B cell (primary cell): ENCODE results near the gene MRGPRX3. TPM values are rescaled to one million over a fixed set of nuclear protein-coding genes. Genes with fewer than 3 reads are reported as not detected.

Experiments used
- ATAC-seq: fragments of 200-7000 bp; cut with Tn5 transposase; one replicate; pipeline ENCODE4 v1.10.0; 2021; ENCODE audit warnings: low read depth, mild to moderate bottlenecking, moderate number of reproducible peaks, moderate library complexity
- CTCF ChIA-PET: fragments of 350-600 bp; sonication (Branson Sonifier 250); formaldehyde crosslinking; loops from one replicate; lab custom pipeline; 2021; ENCODE audit warnings: antibody characterized with exemption, inconsistent platforms; lab: Charles Lee
- POLR2A ChIA-PET: fragments of 350-600 bp; sonication (Branson Sonifier 250); formaldehyde crosslinking; loops from one replicate; lab custom pipeline; 2021; ENCODE audit warnings: antibody characterized with exemption; lab: Charles Lee
- DNase-seq: peaks from one replicate; pipeline ENCODE4 v3.0.0; 2013
- H2AFZ ChIP-seq: 2 replicates; pipeline ENCODE4 v1.6.1; 2012; ENCODE audit warnings: mild to moderate bottlenecking, low read depth, low read length; ENCODE audit not compliant: insufficient read depth, poor library complexity, severe bottlenecking
- H3K27ac ChIP-seq, 2 donors: 1 replicate in 1 of 2; 2 replicates in 1 of 2; pipeline ENCODE4 v1.5.1; 2012 to 2013; ENCODE audit warnings: low read length in 2 of 2, mild to moderate bottlenecking in 2 of 2, moderate library complexity in 1 of 2
- H3K27me3 ChIP-seq, 4 experiments: fragments of 200-600 bp in 1 of 4; sonication (generic) in 1 of 4; replicated peaks in 1 of 4; 1 replicate in 2 of 4; 2 replicates in 2 of 4; pipeline versions ENCODE4 v1.6.1 to v1.7.0; 2013 to 2016; ENCODE audit warnings: low read length in 3 of 4, mild to moderate bottlenecking in 2 of 4, mixed read lengths in 1 of 4, moderate library complexity in 1 of 4; ENCODE audit not compliant: insufficient read depth in 4 of 4, control insufficient read depth in 3 of 4; ENCODE audit errors: control extremely low read depth in 1 of 4
- H3K36me3 ChIP-seq, 2 experiments: replicated peaks in 1 of 2; 1 replicate in 1 of 2; 2 replicates in 1 of 2; pipeline versions ENCODE4 v1.6.1 to v1.7.1; 2013; ENCODE audit warnings: low read length in 1 of 2; ENCODE audit not compliant: insufficient read depth in 2 of 2, control insufficient read depth in 1 of 2; ENCODE audit errors: control extremely low read depth in 1 of 2, extremely low read depth in 1 of 2
- H3K4me1 ChIP-seq, 2 donors: fragments of 200-600 bp in 1 of 2; sonication (generic) in 1 of 2; 1 replicate in 1 of 2; 2 replicates in 1 of 2; pipeline versions ENCODE4 v1.5.1 to v1.6.1; 2013 to 2017; ENCODE audit warnings: low read length in 2 of 2; ENCODE audit not compliant: control insufficient read depth in 2 of 2, insufficient read depth in 2 of 2
- H3K4me2 ChIP-seq: replicated peaks from 2 replicates; pipeline ENCODE3; 2012; ENCODE audit warnings: mild to moderate bottlenecking, low read depth, low read length; ENCODE audit not compliant: poor library complexity, severe bottlenecking
- H3K4me3 ChIP-seq, 5 experiments: fragments of 200-600 bp in 1 of 5; sonication (generic) in 1 of 5; 1 replicate in 3 of 5; 2 replicates in 2 of 5; pipeline versions ENCODE4 v1.5.1 to v1.7.0; 2011 to 2016; ENCODE audit warnings: low read length in 4 of 5, mild to moderate bottlenecking in 4 of 5, low read depth in 2 of 5, control low read depth in 1 of 5, moderate library complexity in 1 of 5; ENCODE audit not compliant: insufficient read depth in 1 of 5; ENCODE audit errors: control extremely low read depth in 1 of 5, extremely low read depth in 1 of 5
- H3K79me2 ChIP-seq: fragments of 200-600 bp; sonication (generic); one replicate; pipeline ENCODE4 v1.6.0; 2016; ENCODE audit warnings: low read length; ENCODE audit not compliant: control insufficient read depth, insufficient read depth
- H3K9ac ChIP-seq: fragments of 200-600 bp; sonication (generic); 2 replicates; pipeline ENCODE4 v1.6.1; 2017; ENCODE audit warnings: mild to moderate bottlenecking, low read length, moderate library complexity
- H3K9me3 ChIP-seq, 3 donors: one replicate each; pipeline versions ENCODE4 v1.6.1 to v1.7.1; 2013; ENCODE audit warnings: low read length in 2 of 3; ENCODE audit not compliant: control insufficient read depth in 2 of 3, insufficient read depth in 1 of 3; ENCODE audit errors: control extremely low read depth in 1 of 3
- H4K20me1 ChIP-seq: 2 replicates; pipeline ENCODE4 v1.6.0; 2012; ENCODE audit warnings: mild to moderate bottlenecking, low read length; ENCODE audit not compliant: insufficient read depth, control insufficient read depth, poor library complexity, severe bottlenecking
- H3K27ac Mint-ChIP-seq: one replicate; pipeline ENCODE4 v1.8.0; 2021; ENCODE audit warnings: mixed read lengths
- H3K27me3 Mint-ChIP-seq: one replicate; pipeline ENCODE4 v1.8.0; 2021; ENCODE audit warnings: mixed read lengths
- H3K4me1 Mint-ChIP-seq: one replicate; pipeline ENCODE4 v1.8.0; 2021; ENCODE audit warnings: mixed read lengths
- H3K4me3 Mint-ChIP-seq: one replicate; pipeline ENCODE4 v1.8.0; 2021; ENCODE audit warnings: mixed read lengths
- H3K9me3 Mint-ChIP-seq: one replicate; pipeline ENCODE4 v1.8.0; 2022; ENCODE audit warnings: mixed read lengths; ENCODE audit not compliant: insufficient read depth
- CTCF ChIP-seq: fragments of 200-600 bp; IDR thresholded peaks from one replicate; pipeline ENCODE4 v1.8.0; 2022; ENCODE audit warnings: antibody characterized with exemption, mild to moderate bottlenecking
- EZH2 ChIP-seq: IDR thresholded peaks from 2 replicates; pipeline ENCODE4 v1.6.1; 2012; ENCODE audit warnings: borderline replicate concordance, low read depth, mild to moderate bottlenecking, moderate library complexity, low read length; ENCODE audit not compliant: insufficient read depth, poor library complexity, severe bottlenecking
- WGBS: methylation state at CpG from one replicate; pipeline ENCODE4 v1.1.5; 2013; ENCODE audit warnings: missing lambda C conversion rate; ENCODE audit not compliant: insufficient coverage; 5-methylcytosine and 5-hydroxymethylcytosine counted together
- intact Hi-C: fragments of 100-400 bp; cut with micrococcal nuclease; formaldehyde crosslinking; loops from one replicate; pipeline ENCODE4 v1.10.0; 2022
- polyA plus RNA-seq: library from polyadenylated mRNA; depleted of rRNA; stranded (reverse); fragments of >200 nt; gene quantifications from 2 replicates; pipeline ENCODE4 v1.2.3, GENCODE V29; 2012
- total RNA-seq, 2 donors: library from RNA; stranded (reverse); fragments of 120-200 nt in 1 of 2; gene quantifications; 1 replicate in 1 of 2; 2 replicates in 1 of 2; pipeline versions ENCODE4 v1.2.3 to v1.2.4, GENCODE V29; 2013 to 2022

MRGPRX3 gene
- total and polyA plus RNA-seq, 2 donors (not counting 1 experiment from before 2014, with no cell fraction given), result not detected

GRCh38 chr11:18140145-18140544 lies 7.8 kb downstream of the MRGPRX3 start:
- no CpG with 5 or more reads among the region's 2 CpGs for whole genome bisulfite sequencing
- Histone ChIP-seq H4K20me1 (no peaks in the 10 kb centered on the region), H3K27me3 (peaks cover 0 to 4% (median 0%) of the 10 kb centered on the region in 4 experiments), H3K79me2 (no peaks in the 10 kb centered on the region), H3K36me3 (no peaks in the 10 kb centered on the region), H3K9ac (no peak overlapping the region), H3K4me3 (no peak overlapping the region), H3K4me2 (no peak overlapping the region), H3K4me1 (no peaks in the 10 kb centered on the region), H3K9me3 (peaks cover 0 to 6% (median 0%) of the 10 kb centered on the region in 3 donors), H3K27ac (no peak overlapping the region), H2AFZ (no peak overlapping the region)
- no peak for ATAC-seq
- Mint-ChIP-seq H3K4me3 (no peak overlapping the region), H3K27me3 (peaks cover 42% of the 10 kb centered on the region), H3K4me1 (no peaks in the 10 kb centered on the region), H3K27ac (no peak overlapping the region), H3K9me3 (no peaks in the 10 kb centered on the region)
- intact Hi-C loops, result no loop called here
- ChIA-PET CTCF (no interaction called here), POLR2A (no interaction called here)
- TF ChIP-seq EZH2 (no peak), CTCF (no peak)
- no peak for DNase-seq

- no peaks in the 10 kb centered on the region for H3K36me3 ChIP-seq
- no peaks in the 10 kb centered on the region for H3K79me2 ChIP-seq
- Mint-ChIP-seq H3K4me3 (no peak overlapping the region), H3K4me1 (no peaks in the 10 kb centered on the region), H3K9me3 (no peaks in the 10 kb centered on the region), H3K27ac (no peak overlapping the region), H3K27me3 (peaks cover 47% of the 10 kb centered on the region)
- H3K4me3 ChIP-seq, result no peak overlapping the region
- TF ChIP-seq EZH2, result no peak
- TF ChIP-seq CTCF, result no peak
- ChIA-PET POLR2A (no interaction called here), CTCF (no interaction called here)
- no peaks in the 10 kb centered on the region for H3K4me1 ChIP-seq
- no peaks in the 10 kb centered on the region for H3K9me3 ChIP-seq
- 100% methylated on average over 1 of the region's 5 CpGs for WGBS
- intact Hi-C loops, result no loop called here
- H3K4me2 ChIP-seq, result no peak overlapping the region
- DNase-seq, result no peak
- no peak for ATAC-seq
- H3K27ac ChIP-seq, result no peak overlapping the region
- H3K27me3 ChIP-seq, result peaks cover 0 to 10% (median 2%) of the 10 kb centered on the region in 4 experiments
- H4K20me1 ChIP-seq, result no peaks in the 10 kb centered on the region
- no peak overlapping the region for H2AFZ ChIP-seq
- no peak overlapping the region for H3K9ac ChIP-seq
Observed at GRCh38 chr11:18144243-18144642, 11.9 kb downstream of the MRGPRX3 start.
